Measurements from ENCODE around the gene CCDC7.
"Not testable (repeated sequence)": the region's sequence is repeated elsewhere in the genome, so short reads cannot be mapped to it uniquely, and the experiment has no call there.

The CCDC7 gene

GRCh38 chr10:32454148-32454547 is 8.2 kb downstream of the CCDC7 start:
- Histone ChIP-seq H3K4me1 (ENCODE audit: control insufficient read depth, insufficient read depth, low read length, poor library complexity, severe bottlenecking) (no peaks in the 10 kb centered on the region), H3K9me3 (ENCODE audit: control insufficient read depth, low read length) (no peaks in the 10 kb centered on the region), H3K27ac (ENCODE audit: low read depth, low read length, severe bottlenecking) (no peak overlapping the region), H3K36me3 (ENCODE audit: control insufficient read depth, insufficient read depth, low read length) (no peaks in the 10 kb centered on the region), H3K4me3 (ENCODE audit: extremely low read depth, insufficient read depth, low read length, poor library complexity, severe bottlenecking) (no peak overlapping the region)
- WGBS, 2 experiments (ENCODE audit: insufficient coverage in 2 of 2), result 90% methylated on average over 2 of the region's 4 CpGs; no CpG with 5 or more reads in 1 of the 2 experiments

- Histone ChIP-seq H3K4me1 (ENCODE audit: control insufficient read depth, insufficient read depth, low read length, poor library complexity, severe bottlenecking) (no peaks in the 10 kb centered on the region), H3K36me3 (ENCODE audit: control insufficient read depth, insufficient read depth, low read length) (no peaks in the 10 kb centered on the region), H3K9me3 (ENCODE audit: control insufficient read depth, low read length) (no peaks in the 10 kb centered on the region), H3K27ac (ENCODE audit: low read depth, low read length, severe bottlenecking) (no peak overlapping the region), H3K4me3 (ENCODE audit: extremely low read depth, insufficient read depth, low read length, poor library complexity, severe bottlenecking) (no peak overlapping the region)
- 86% methylated on average over 1 of the region's 1 CpG; no CpG with 5 or more reads in 1 of the 2 experiments for WGBS, 2 experiments (ENCODE audit: insufficient coverage in 2 of 2)
Observed at GRCh38 chr10:32459051-32459698, 13.2 kb downstream of the CCDC7 start.

DNA sequence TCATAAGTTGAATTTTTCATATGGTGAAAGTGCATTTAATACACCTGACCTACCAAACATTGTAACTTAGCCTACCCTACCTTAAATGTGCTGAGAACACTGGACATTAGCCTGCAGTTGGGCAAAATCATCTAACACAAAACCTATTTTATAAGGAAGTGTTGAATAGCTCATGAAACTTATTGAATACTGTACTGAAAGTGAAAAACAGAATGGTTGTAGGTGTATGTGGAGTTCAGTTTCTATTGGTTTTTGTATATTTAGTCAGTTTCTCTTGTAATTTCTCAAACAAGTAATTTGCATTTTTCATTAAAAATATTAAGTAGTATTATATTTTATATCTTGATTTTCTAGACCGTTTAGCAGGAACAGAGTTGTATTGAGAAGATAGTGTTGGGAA is 15.3 kb downstream of the CCDC7 start:
- H3K9me3 ChIP-seq (ENCODE audit: control insufficient read depth, low read length), result no peaks in the 10 kb centered on the region
- no peaks in the 10 kb centered on the region for H3K36me3 ChIP-seq (ENCODE audit: control insufficient read depth, insufficient read depth, low read length)
- no peak overlapping the region for H3K27ac ChIP-seq (ENCODE audit: low read depth, low read length, severe bottlenecking)
- no peaks in the 10 kb centered on the region for H3K4me1 ChIP-seq (ENCODE audit: control insufficient read depth, insufficient read depth, low read length, poor library complexity, severe bottlenecking)
- WGBS, 2 experiments (ENCODE audit: insufficient coverage in 2 of 2), result no CpG with 5 or more reads among the region's 1 CpG
- H3K4me3 ChIP-seq (ENCODE audit: extremely low read depth, insufficient read depth, low read length, poor library complexity, severe bottlenecking), result no peak overlapping the region

GRCh38 chr10:32471232-32471631 is 25.3 kb downstream of the CCDC7 start:
- WGBS, 2 experiments (ENCODE audit: insufficient coverage in 2 of 2), result 83% methylated on average over 1 of the region's 1 CpG; no CpG with 5 or more reads in 1 of the 2 experiments

GRCh38 chr10:32477499-32477898 is 31.6 kb downstream of the CCDC7 start:
- Histone ChIP-seq H3K4me1 (ENCODE audit: control insufficient read depth, insufficient read depth, low read length, poor library complexity, severe bottlenecking) (no peaks in the 10 kb centered on the region), H3K9me3 (ENCODE audit: control insufficient read depth, low read length) (no peaks in the 10 kb centered on the region), H3K27ac (ENCODE audit: low read depth, low read length, severe bottlenecking) (no peak overlapping the region), H3K36me3 (ENCODE audit: control insufficient read depth, insufficient read depth, low read length) (no peaks in the 10 kb centered on the region), H3K4me3 (ENCODE audit: extremely low read depth, insufficient read depth, low read length, poor library complexity, severe bottlenecking) (no peak overlapping the region)
- 100% methylated on average over 1 of the region's 1 CpG; no CpG with 5 or more reads in 1 of the 2 experiments for WGBS, 2 experiments (ENCODE audit: insufficient coverage in 2 of 2)

More at GRCh38 chr10:32471232-32471631, 25.3 kb downstream of the CCDC7 start:
- Histone ChIP-seq H3K9me3 (ENCODE audit: control insufficient read depth, low read length) (no peaks in the 10 kb centered on the region), H3K4me3 (ENCODE audit: extremely low read depth, insufficient read depth, low read length, poor library complexity, severe bottlenecking) (no peak overlapping the region), H3K4me1 (ENCODE audit: control insufficient read depth, insufficient read depth, low read length, poor library complexity, severe bottlenecking) (no peaks in the 10 kb centered on the region), H3K27ac (ENCODE audit: low read depth, low read length, severe bottlenecking) (no peak overlapping the region), H3K36me3 (ENCODE audit: control insufficient read depth, insufficient read depth, low read length) (no peaks in the 10 kb centered on the region)

DNA sequence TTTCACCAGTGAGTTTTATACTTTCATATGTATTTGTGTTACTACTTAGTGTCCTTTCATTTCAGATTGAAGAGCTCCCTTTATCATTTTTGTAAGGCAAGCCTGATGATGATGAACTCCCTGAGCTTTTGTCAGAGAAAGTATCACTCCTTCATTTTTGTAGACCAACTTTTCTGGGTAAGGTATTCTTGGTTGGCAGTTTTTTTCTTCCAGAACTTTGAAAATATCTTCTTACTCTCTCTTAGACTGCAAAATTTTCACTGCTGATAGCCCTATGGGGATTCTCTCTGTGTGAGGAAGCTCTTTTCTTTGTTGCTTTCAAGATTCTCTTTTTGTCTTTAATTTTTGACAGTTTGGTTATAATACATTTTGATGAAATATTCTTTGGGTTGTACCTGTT is 35.7 kb downstream of the CCDC7 start:
- Histone ChIP-seq H3K4me1 (ENCODE audit: control insufficient read depth, insufficient read depth, low read length, poor library complexity, severe bottlenecking) (no peaks in the 10 kb centered on the region), H3K36me3 (ENCODE audit: control insufficient read depth, insufficient read depth, low read length) (no peaks in the 10 kb centered on the region), H3K4me3 (ENCODE audit: extremely low read depth, insufficient read depth, low read length, poor library complexity, severe bottlenecking) (no peak overlapping the region), H3K27ac (ENCODE audit: low read depth, low read length, severe bottlenecking) (no peak overlapping the region), H3K9me3 (ENCODE audit: control insufficient read depth, low read length) (no peaks in the 10 kb centered on the region)

DNA sequence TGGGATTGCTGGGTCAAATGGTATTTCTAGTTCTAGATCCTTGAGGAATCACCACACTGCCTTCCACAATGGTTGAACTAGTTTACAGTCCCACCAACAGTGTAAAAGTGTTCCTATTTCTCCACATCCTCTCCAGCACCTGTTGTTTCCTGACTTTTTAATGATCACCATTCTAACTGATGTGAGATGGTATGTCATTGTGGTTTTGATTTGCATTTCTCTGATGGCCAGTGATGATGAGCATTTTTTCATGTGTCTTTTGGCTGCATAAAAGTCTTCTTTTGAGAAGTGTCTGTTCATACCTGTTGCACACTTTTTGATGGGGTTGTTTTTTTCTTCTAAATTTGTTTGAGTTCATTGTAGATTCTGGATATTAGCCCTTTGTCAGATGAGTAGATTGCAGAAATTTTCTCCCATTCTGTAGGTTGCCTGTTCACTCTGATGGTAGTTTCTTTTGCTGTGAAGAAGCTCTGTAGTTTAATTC is 37.1 kb downstream of the CCDC7 start:
- H3K9me3 ChIP-seq (ENCODE audit: control insufficient read depth, low read length); H3K4me3 ChIP-seq (ENCODE audit: extremely low read depth, insufficient read depth, low read length, poor library complexity, severe bottlenecking); H3K4me1 ChIP-seq (ENCODE audit: control insufficient read depth, insufficient read depth, low read length, poor library complexity, severe bottlenecking); H3K36me3 ChIP-seq (ENCODE audit: control insufficient read depth, insufficient read depth, low read length); H3K27ac ChIP-seq (ENCODE audit: low read depth, low read length, severe bottlenecking): not testable (repeated sequence)

- not testable (repeated sequence) for H3K4me3 ChIP-seq (ENCODE audit: extremely low read depth, insufficient read depth, low read length, poor library complexity, severe bottlenecking); H3K4me1 ChIP-seq (ENCODE audit: control insufficient read depth, insufficient read depth, low read length, poor library complexity, severe bottlenecking); H3K27ac ChIP-seq (ENCODE audit: low read depth, low read length, severe bottlenecking); H3K9me3 ChIP-seq (ENCODE audit: control insufficient read depth, low read length); H3K36me3 ChIP-seq (ENCODE audit: control insufficient read depth, insufficient read depth, low read length)
- 60 to 88% methylated on average over 3 to 9 of the region's 10 CpGs for WGBS, 2 experiments (ENCODE audit: insufficient coverage in 2 of 2)
Observed at GRCh38 chr10:32488038-32488437, 42.1 kb downstream of the CCDC7 start.

GRCh38 chr10:32489158-32489557 is 43.2 kb downstream of the CCDC7 start:
- Histone ChIP-seq H3K27ac (ENCODE audit: low read depth, low read length, severe bottlenecking) (no peak overlapping the region), H3K4me1 (ENCODE audit: control insufficient read depth, insufficient read depth, low read length, poor library complexity, severe bottlenecking) (no peaks in the 10 kb centered on the region), H3K4me3 (ENCODE audit: extremely low read depth, insufficient read depth, low read length, poor library complexity, severe bottlenecking) (no peak overlapping the region), H3K9me3 (ENCODE audit: control insufficient read depth, low read length) (peaks cover 5% of the 10 kb centered on the region), H3K36me3 (ENCODE audit: control insufficient read depth, insufficient read depth, low read length) (no peaks in the 10 kb centered on the region)
- WGBS, 2 experiments (ENCODE audit: insufficient coverage in 2 of 2), result 60 to 71% methylated on average over 1 of the region's 1 CpG

GRCh38 chr10:32489901-32490300 is 44.0 kb downstream of the CCDC7 start:
- Histone ChIP-seq H3K36me3 (ENCODE audit: control insufficient read depth, insufficient read depth, low read length) (no peaks in the 10 kb centered on the region), H3K4me1 (ENCODE audit: control insufficient read depth, insufficient read depth, low read length, poor library complexity, severe bottlenecking) (no peaks in the 10 kb centered on the region), H3K9me3 (ENCODE audit: control insufficient read depth, low read length) (peaks cover 5% of the 10 kb centered on the region), H3K27ac (ENCODE audit: low read depth, low read length, severe bottlenecking) (no peak overlapping the region), H3K4me3 (ENCODE audit: extremely low read depth, insufficient read depth, low read length, poor library complexity, severe bottlenecking) (no peak overlapping the region)

DNA sequence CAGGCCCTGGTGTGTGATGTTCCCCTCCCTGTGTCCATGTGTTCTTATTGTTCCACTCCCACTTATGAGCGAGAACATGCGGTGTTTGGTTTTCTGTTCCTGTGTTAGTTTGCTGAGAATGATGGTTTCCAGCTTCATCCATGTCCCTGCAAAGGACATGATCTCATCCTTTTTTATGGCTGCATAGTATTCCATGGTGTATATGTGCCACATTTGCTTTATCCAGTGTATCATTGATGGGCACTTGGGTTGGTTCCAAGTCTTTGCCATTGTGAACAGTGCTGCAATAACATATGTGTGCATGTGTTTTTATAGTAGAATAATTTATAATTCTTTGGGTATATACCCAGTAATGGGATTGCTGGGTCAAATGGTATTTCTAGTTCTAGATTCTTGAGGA is 48.6 kb downstream of the CCDC7 start:
- not testable (repeated sequence) for H3K36me3 ChIP-seq (ENCODE audit: control insufficient read depth, insufficient read depth, low read length); H3K9me3 ChIP-seq (ENCODE audit: control insufficient read depth, low read length); H3K4me3 ChIP-seq (ENCODE audit: extremely low read depth, insufficient read depth, low read length, poor library complexity, severe bottlenecking); H3K27ac ChIP-seq (ENCODE audit: low read depth, low read length, severe bottlenecking); H3K4me1 ChIP-seq (ENCODE audit: control insufficient read depth, insufficient read depth, low read length, poor library complexity, severe bottlenecking)
- no CpG with 5 or more reads among the region's 2 CpGs for WGBS, 2 experiments (ENCODE audit: insufficient coverage in 2 of 2)

Data from mesodermal cell (in vitro differentiated cells).